ENCODE results near the gene LSM3.
"Not testable (repeated sequence)": the region's sequence is repeated elsewhere in the genome, so short reads cannot be mapped to it uniquely, and the experiment has no call there.

The LSM3 gene

DNA sequence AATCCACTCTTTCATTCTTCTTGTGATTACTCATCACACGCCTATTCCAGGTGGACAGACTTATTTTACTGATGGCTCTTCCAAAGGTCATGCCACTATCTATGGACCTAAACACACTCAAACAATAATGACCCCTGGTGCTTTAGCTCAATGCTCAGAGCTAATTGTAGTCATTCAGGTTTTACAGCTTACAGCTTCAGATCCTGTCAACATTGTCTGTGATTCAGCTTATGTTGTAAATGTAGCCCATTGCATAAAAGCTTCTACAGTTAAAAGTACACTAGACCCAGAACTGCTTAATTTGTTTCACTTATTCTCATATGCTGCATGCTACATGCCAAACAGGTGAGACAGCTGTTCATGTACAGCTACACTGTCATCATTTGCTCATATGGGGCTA, 49.2 kb downstream of the LSM3 start:
- Histone ChIP-seq H3K36me3 (no peaks in the 10 kb centered on the region), H3K9me3 (no peaks in the 10 kb centered on the region), H3K4me1 (no peaks in the 10 kb centered on the region), H3K27ac (no peak overlapping the region), H3K27me3 (peaks cover 0 to 14% of the 10 kb centered on the region in 2 donors), H3K4me3 (no peak overlapping the region)
- TF ChIP-seq, protein P1, sequence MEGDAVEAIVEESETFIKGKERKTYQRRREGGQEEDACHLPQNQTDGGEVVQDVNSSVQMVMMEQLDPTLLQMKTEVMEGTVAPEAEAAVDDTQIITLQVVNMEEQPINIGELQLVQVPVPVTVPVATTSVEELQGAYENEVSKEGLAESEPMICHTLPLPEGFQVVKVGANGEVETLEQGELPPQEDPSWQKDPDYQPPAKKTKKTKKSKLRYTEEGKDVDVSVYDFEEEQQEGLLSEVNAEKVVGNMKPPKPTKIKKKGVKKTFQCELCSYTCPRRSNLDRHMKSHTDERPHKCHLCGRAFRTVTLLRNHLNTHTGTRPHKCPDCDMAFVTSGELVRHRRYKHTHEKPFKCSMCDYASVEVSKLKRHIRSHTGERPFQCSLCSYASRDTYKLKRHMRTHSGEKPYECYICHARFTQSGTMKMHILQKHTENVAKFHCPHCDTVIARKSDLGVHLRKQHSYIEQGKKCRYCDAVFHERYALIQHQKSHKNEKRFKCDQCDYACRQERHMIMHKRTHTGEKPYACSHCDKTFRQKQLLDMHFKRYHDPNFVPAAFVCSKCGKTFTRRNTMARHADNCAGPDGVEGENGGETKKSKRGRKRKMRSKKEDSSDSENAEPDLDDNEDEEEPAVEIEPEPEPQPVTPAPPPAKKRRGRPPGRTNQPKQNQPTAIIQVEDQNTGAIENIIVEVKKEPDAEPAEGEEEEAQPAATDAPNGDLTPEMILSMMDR (IDR thresholded peaks at IDR 0.05): no peak
- intact Hi-C loops (cut with DNase I; ENCODE audit: low total_unique reads): no loop called here
- DNase-seq: no peak

- Histone ChIP-seq H3K4me1 (no peaks in the 10 kb centered on the region), H3K27ac (no peak overlapping the region), H3K4me3 (no peak overlapping the region), H3K27me3 (peaks cover 0 to 15% of the 10 kb centered on the region in 2 donors), H3K36me3 (no peaks in the 10 kb centered on the region), H3K9me3 (peaks cover 0 to 2% (median 0%) of the 10 kb centered on the region in 3 donors)
- TF ChIP-seq, protein P1 (IDR thresholded peaks at IDR 0.05): no peak
- intact Hi-C loops (cut with DNase I; ENCODE audit: low total_unique reads): no loop called here
- DNase-seq: no peak
These were observed 50.3 kb downstream of the LSM3 start for GRCh38 chr3:14228681-14229470.

DNA sequence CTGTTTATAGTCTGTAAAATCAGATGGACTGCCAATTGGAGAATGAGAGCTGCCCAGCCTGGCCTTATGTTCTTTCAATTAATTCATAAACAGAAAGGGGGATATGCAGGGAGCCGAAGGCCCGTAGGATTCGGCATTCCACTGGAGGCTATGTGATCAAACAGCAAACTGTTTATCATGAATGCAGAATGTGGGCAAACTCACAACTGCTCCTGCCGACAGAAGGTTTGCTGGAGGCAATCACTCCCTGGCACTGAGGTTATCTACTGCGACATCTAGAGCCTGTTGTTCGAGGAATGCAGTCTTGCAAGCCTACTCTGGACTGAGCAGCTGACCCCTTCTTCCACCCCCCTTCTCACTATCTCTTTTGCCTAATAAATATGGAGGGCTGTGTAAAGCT, 51.1 kb downstream of the LSM3 start:
- H3K36me3 ChIP-seq; H3K4me1 ChIP-seq; DNase-seq; intact Hi-C loops (cut with DNase I; ENCODE audit: low total_unique reads); H3K9me3 ChIP-seq; H3K4me3 ChIP-seq; H3K27ac ChIP-seq: not testable (repeated sequence)
- peaks cover 0 to 16% of the 10 kb centered on the region in 2 donors for H3K27me3 ChIP-seq

GRCh38 chr3:14230729-14231128, 52.1 kb downstream of the LSM3 start:
- intact Hi-C loops (cut with DNase I; ENCODE audit: low total_unique reads): no loop called here
- no peaks in the 10 kb centered on the region for H3K4me1 ChIP-seq
- H3K9me3 ChIP-seq: peaks cover 0 to 7% (median 4%) of the 10 kb centered on the region in 3 donors
- DNase-seq: no peak
- H3K27ac ChIP-seq: no peak overlapping the region
- H3K4me3 ChIP-seq: no peak overlapping the region
- TF ChIP-seq, protein P1 (IDR thresholded peaks at IDR 0.05): no peak
- no peaks in the 10 kb centered on the region for H3K36me3 ChIP-seq
- H3K27me3 ChIP-seq: peaks cover 0 to 20% of the 10 kb centered on the region in 2 donors

DNA sequence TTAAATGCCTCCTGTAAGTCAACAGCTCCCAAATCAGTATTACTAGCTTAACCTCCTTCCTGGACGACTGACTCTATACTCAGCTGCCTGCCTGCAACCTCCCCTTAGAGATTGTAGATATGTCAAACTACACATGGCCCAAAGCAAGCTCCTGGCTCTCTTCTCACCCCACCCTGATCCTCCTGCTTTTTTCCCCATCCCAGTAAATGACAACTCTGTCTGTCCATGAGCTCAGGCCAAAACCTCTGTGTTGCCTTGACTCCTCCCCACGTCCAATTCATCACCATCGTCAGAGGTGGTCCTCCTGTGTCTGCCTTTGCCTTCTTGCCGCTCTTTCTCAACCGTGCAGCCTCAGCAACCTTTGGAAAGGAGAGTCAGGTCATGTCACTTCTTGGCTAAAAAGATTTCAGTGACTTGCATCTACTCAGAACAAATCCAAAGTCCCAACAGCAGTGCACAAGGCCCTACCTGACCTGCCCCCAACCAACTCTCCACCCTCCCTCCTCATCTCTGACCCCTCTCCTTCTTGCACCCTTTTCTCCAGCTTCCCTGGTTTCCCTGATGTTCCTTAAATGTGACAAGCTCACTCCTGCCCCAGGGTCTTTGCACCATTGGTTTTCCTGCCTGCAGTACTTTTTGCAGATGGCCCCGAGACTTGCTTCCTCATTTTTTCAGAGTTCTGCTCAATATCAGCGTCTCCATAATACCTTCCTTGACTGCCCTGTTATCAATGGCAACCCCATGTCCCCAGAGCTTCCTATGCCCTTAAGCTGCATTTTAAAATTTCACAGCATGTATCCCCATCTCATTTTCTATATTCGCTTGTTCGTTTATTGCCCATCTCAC, 52.8 kb downstream of the LSM3 start:
- Histone ChIP-seq H3K36me3 (no peaks in the 10 kb centered on the region), H3K4me3 (no peak overlapping the region), H3K4me1 (no peaks in the 10 kb centered on the region), H3K27ac (no peak overlapping the region), H3K27me3 (peaks cover 0 to 20% of the 10 kb centered on the region in 2 donors), H3K9me3 (peaks cover 0 to 7% (median 4%) of the 10 kb centered on the region in 3 donors)
- intact Hi-C loops (cut with DNase I; ENCODE audit: low total_unique reads): no loop called here
- no peak for DNase-seq
- TF ChIP-seq, protein P1 (IDR thresholded peaks at IDR 0.05): no peak

- peaks cover 0 to 20% of the 10 kb centered on the region in 2 donors for H3K27me3 ChIP-seq
These were observed 53.4 kb downstream of the LSM3 start for GRCh38 chr3:14231998-14232501.

More at GRCh38 chr3:14231998-14232501, 53.4 kb downstream of the LSM3 start:
- H3K9me3 ChIP-seq: peaks cover 0 to 7% (median 4%) of the 10 kb centered on the region in 3 donors
- DNase-seq: no peak
- no peak overlapping the region for H3K27ac ChIP-seq
- no peak overlapping the region for H3K4me3 ChIP-seq
- H3K4me1 ChIP-seq: no peaks in the 10 kb centered on the region
- intact Hi-C loops (cut with DNase I; ENCODE audit: low total_unique reads): no loop called here
- no peaks in the 10 kb centered on the region for H3K36me3 ChIP-seq
- TF ChIP-seq, protein P1 (IDR thresholded peaks at IDR 0.05): no peak
